HCT116 (cell line): ENCODE data around the gene KSR2. TPM values are rescaled to one million over a fixed set of nuclear protein-coding genes. Genes with fewer than 3 reads are reported as not detected.

Experiments used
- ATAC-seq: fragments of 200-7000 bp; cut with Tn5 transposase; 2 replicates; pipeline ENCODE4 v1.9.1; 2020; ENCODE audit warnings: mild to moderate bottlenecking, moderate library complexity
- BruUV-seq: library from RNA; stranded (reverse); fragments of 400-500 nt; replicated peaks from 2 replicates; lab custom pipeline; 2021; lab: Mats Ljungman, UMichigan
- CTCF ChIA-PET: fragments of 300-600 bp; sonication (Branson Sonifier 250); formaldehyde crosslinking; loops from one replicate; lab custom pipeline; 2021; ENCODE audit warnings: antibody characterized with exemption; lab: Charles Lee
- POLR2A ChIA-PET: fragments of 300-600, 350-600 bp; sonication (Branson Sonifier 250); formaldehyde crosslinking; loops from one replicate; lab custom pipeline; 2021; ENCODE audit warnings: antibody characterized with exemption; lab: Charles Lee
- RAD21 ChIA-PET, 2 experiments: fragments of 300-600 bp; sonication (Branson Sonifier 250); formaldehyde crosslinking; loops; one replicate each; lab custom pipeline; 2023; ENCODE audit warnings: low total read pairs in 2 of 2; ENCODE audit not compliant: uncharacterized antibody in 2 of 2, unreplicated experiment in 2 of 2, low non-redundant PET in 1 of 2; lab: Charles Lee
- DNase-seq: peaks from one replicate; pipeline ENCODE4 v3.0.0-alpha.2; 2010; ENCODE audit warnings: low read depth, low spot score
- H2AFZ ChIP-seq: fragments of 200-600 bp; shearing (Covaris generic), sonication (generic); 2 replicates; pipeline ENCODE4 v1.6.1; 2017; ENCODE audit warnings: low read depth, mixed run types, mixed read lengths, antibody characterized with exemption, low read length; ENCODE audit not compliant: poor library complexity, severe bottlenecking
- H3K27ac ChIP-seq: 2 replicates; pipeline ENCODE4 v1.5.1; 2012; ENCODE audit warnings: low read depth, low read length
- H3K27me3 ChIP-seq: fragments of 200-600 bp; sonication (generic); 2 replicates; pipeline ENCODE4 v1.6.1; 2016; ENCODE audit warnings: mixed run types, low read length, mixed read lengths; ENCODE audit not compliant: insufficient read depth
- H3K36me3 ChIP-seq, 2 experiments: fragments of 200-500 bp in 1 of 2; fragments of 200-600 bp in 1 of 2; sonication (Bioruptor generic) in 1 of 2; sonication (generic) in 1 of 2; 2 replicates each; pipeline versions ENCODE4 v1.5.1 to v1.6.1; 2014 to 2016; ENCODE audit warnings: low read length in 2 of 2, inconsistent platforms in 1 of 2, mixed read lengths in 1 of 2, mixed run types in 1 of 2; ENCODE audit not compliant: insufficient read depth in 2 of 2, control insufficient read depth in 1 of 2
- H3K4me1 ChIP-seq, 2 experiments: fragments of 200-600 bp in 1 of 2; sonication (generic) in 1 of 2; 2 replicates each; pipeline versions ENCODE4 v1.5.1 to v1.6.1; 2012 to 2017; ENCODE audit warnings: low read length in 2 of 2, inconsistent platforms in 1 of 2, mild to moderate bottlenecking in 1 of 2, mixed read lengths in 1 of 2, mixed run types in 1 of 2, moderate library complexity in 1 of 2; ENCODE audit not compliant: insufficient read depth in 2 of 2, control insufficient read depth in 1 of 2
- H3K4me2 ChIP-seq: fragments of 200-600 bp; sonication (generic); 2 replicates; pipeline ENCODE4 v1.6.1; 2017; ENCODE audit warnings: mixed run types, low read length, mixed read lengths
- H3K4me3 ChIP-seq, 2 experiments: fragments of 200-600 bp in 1 of 2; sonication (generic) in 1 of 2; replicated peaks in 1 of 2; 2 replicates each; pipeline ENCODE4 v1.5.1; 2011 to 2016; ENCODE audit warnings: low read length in 2 of 2, control low read depth in 1 of 2, low read depth in 1 of 2, mild to moderate bottlenecking in 1 of 2, mixed read lengths in 1 of 2, mixed run types in 1 of 2
- H3K79me2 ChIP-seq: fragments of 200-600 bp; sonication (generic); 2 replicates; pipeline ENCODE4 v1.6.1; 2017; ENCODE audit warnings: mild to moderate bottlenecking, mixed run types, low read length, moderate library complexity, mixed read lengths; ENCODE audit not compliant: insufficient read depth
- H3K9ac ChIP-seq: fragments of 200-600 bp; sonication (generic); 2 replicates; pipeline ENCODE4 v1.6.1; 2016; ENCODE audit warnings: low read length, mixed read lengths
- H3K9me2 ChIP-seq: fragments of 200-600 bp; sonication (generic), shearing (Covaris generic); 2 replicates; pipeline ENCODE4 v1.6.1; 2017; ENCODE audit warnings: mixed run types, mild to moderate bottlenecking, moderate library complexity; ENCODE audit not compliant: insufficient read depth
- H3K9me3 ChIP-seq, 2 experiments: fragments of 200-500 bp in 1 of 2; fragments of 200-600 bp in 1 of 2; sonication (Bioruptor generic) in 1 of 2; sonication (generic) in 1 of 2; 2 replicates each; pipeline ENCODE4 v1.6.1; 2014 to 2017; ENCODE audit warnings: low read length in 2 of 2, mixed read lengths in 2 of 2, inconsistent platforms in 1 of 2, low read depth in 1 of 2, mild to moderate bottlenecking in 1 of 2, mixed run types in 1 of 2, moderate library complexity in 1 of 2; ENCODE audit not compliant: control insufficient read depth in 1 of 2, insufficient read depth in 1 of 2
- H4K20me1 ChIP-seq: fragments of 200-600 bp; sonication (generic), shearing (Covaris generic); 2 replicates; pipeline ENCODE4 v1.6.1; 2017; ENCODE audit warnings: mixed run types, mild to moderate bottlenecking, moderate library complexity; ENCODE audit not compliant: insufficient read depth
- MAX ChIP-seq: IDR thresholded peaks from 2 replicates; pipeline ENCODE4 v1.6.1; 2012
- REST ChIP-seq: IDR thresholded peaks from 2 replicates; pipeline ENCODE4 v1.6.1; 2012; ENCODE audit warnings: low read depth
- intact Hi-C: fragments of 100-400 bp; cut with micrococcal nuclease; formaldehyde crosslinking; loops from 2 replicates; pipeline ENCODE4 v1.10.0; 2022
- total RNA-seq: library from RNA; stranded (reverse); gene quantifications from one replicate; pipeline ENCODE4 v1.2.1, GENCODE V29; 2021; ENCODE audit not compliant: unreplicated experiment

KSR2 gene
- total RNA-seq, 1 experiment from 2014 or later: 10.1 TPM

- TF ChIP-seq REST: no peak
- TF ChIP-seq, all 23 proteins: peak for 0
Observed at GRCh38 chr12:118015944-118016343, 47.2 kb upstream of the KSR2 start (continued).

GRCh38 chr12:118015306-118015705, 46.5 kb upstream of the KSR2 start:
- intact Hi-C loops: no loop called here
- BruUV-seq: no TSS peak

More at GRCh38 chr12:118015306-118015705, 46.5 kb upstream of the KSR2 start:
- DNase-seq (no peak), ATAC-seq (no peak)
- H3K4me1 ChIP-seq: peaks cover 11 to 24% of the 10 kb centered on the region in 2 experiments; a peak in 3 of 4 replicates
- no peaks in the 10 kb centered on the region for H4K20me1 ChIP-seq
- RAD21 ChIA-PET: no interaction called here
- H3K79me2 ChIP-seq: peaks cover 37% of the 10 kb centered on the region
- H3K4me2 ChIP-seq: no peak overlapping the region
- no peak overlapping the region for H2AFZ ChIP-seq
- CTCF ChIA-PET: no interaction called here
- POLR2A ChIA-PET: no interaction called here
- no peaks in the 10 kb centered on the region for H3K9me3 ChIP-seq
- TF ChIP-seq REST: no peak
- no peak for TF ChIP-seq MAX
- H3K27me3 ChIP-seq: no peaks in the 10 kb centered on the region
- H3K4me3 ChIP-seq: no peak overlapping the region
- no peaks in the 10 kb centered on the region for H3K9me2 ChIP-seq
- no peak overlapping the region for H3K9ac ChIP-seq
- peaks cover 13 to 24% of the 10 kb centered on the region in 2 experiments; a peak in 3 of 4 replicates for H3K36me3 ChIP-seq
- no peak overlapping the region for H3K27ac ChIP-seq
